K562 (cell line): Measurements from ENCODE around the gene MAGEB4. TPM values are rescaled to one million over a fixed set of nuclear protein-coding genes. Genes with fewer than 3 reads are reported as not detected.
A peak's percentile ranks its signal among the peaks of the same experiment; 100 is the strongest.

Experiments used
- CBFA2T2 ChIP-seq: fragments of 450-650 bp; conservative IDR thresholded peaks from 2 replicates; pipeline ENCODE4 v1.6.1; 2017; ENCODE audit warnings: mild to moderate bottlenecking
- ETS2 ChIP-seq: IDR thresholded peaks from 2 replicates; pipeline ENCODE4 v1.6.1; 2016; ENCODE audit warnings: borderline replicate concordance, missing genetic modification characterization, mild to moderate bottlenecking, moderate library complexity, missing compliant biosample characterization; ENCODE audit not compliant: poor library complexity, severe bottlenecking
- FOXK2 ChIP-seq, 2 experiments: fragments of 450-650 bp; IDR thresholded peaks in 1 of 2; conservative IDR thresholded peaks in 1 of 2; 2 replicates each; pipeline ENCODE4 v1.6.1; 2016; ENCODE audit warnings: low read depth in 2 of 2, mild to moderate bottlenecking in 1 of 2
- HDAC8 ChIP-seq: fragments of 450-650 bp; IDR thresholded peaks from 2 replicates; pipeline ENCODE4 v1.6.1; 2016; ENCODE audit warnings: mild to moderate bottlenecking, missing genetic modification characterization, moderate library complexity, missing compliant biosample characterization
- LEF1 ChIP-seq: fragments of 450-650 bp; IDR thresholded peaks from 2 replicates; pipeline ENCODE4 v1.6.1; 2016; ENCODE audit warnings: mild to moderate bottlenecking
- NFIX ChIP-seq: fragments of 250-450 bp; sonication (Bioruptor Pico); IDR thresholded peaks from 2 replicates; pipeline ENCODE4 v1.4.0; 2020; ENCODE audit warnings: low read depth, mild to moderate bottlenecking, moderate library complexity
- PPARD ChIP-seq: fragments of 250-450 bp; sonication (Bioruptor Pico); IDR thresholded peaks from 2 replicates; pipeline ENCODE4 v1.8.0; 2022; ENCODE audit warnings: inconsistent platforms, mild to moderate bottlenecking, moderate library complexity
- RBM17 ChIP-seq: fragments of 200-400 bp; formaldehyde crosslinking; IDR thresholded peaks from 2 replicates; pipeline ENCODE4 v1.6.1; 2017; ENCODE audit warnings: low read depth, mild to moderate bottlenecking, low read length, borderline replicate concordance
- YY1 ChIP-seq, 3 experiments: IDR thresholded peaks; 2 replicates each; pipeline ENCODE4 v1.6.1; 2011; ENCODE audit warnings: low read length in 2 of 3, mild to moderate bottlenecking in 2 of 3, moderate library complexity in 2 of 3, borderline replicate concordance in 1 of 3, control low read depth in 1 of 3, low read depth in 1 of 3; ENCODE audit not compliant: insufficient read depth in 3 of 3, insufficient replicate concordance in 2 of 3, control insufficient read depth in 1 of 3, insufficient read length in 1 of 3; ENCODE audit errors: extremely low read depth in 1 of 3
- ZNF23 ChIP-seq: fragments of 250-450 bp; sonication (Bioruptor Pico); IDR thresholded peaks from 2 replicates; pipeline ENCODE4 v1.4.0; 2020; ENCODE audit warnings: mild to moderate bottlenecking
- ZNF76 ChIP-seq: fragments of 250-450 bp; sonication (Bioruptor Pico); IDR thresholded peaks from 2 replicates; pipeline ENCODE4 v1.4.0; 2020; ENCODE audit warnings: mild to moderate bottlenecking, moderate library complexity, borderline replicate concordance
- polyA plus RNA-seq, 8 experiments: library from polyadenylated mRNA; depleted of rRNA in 4 of 8; stranded (reverse) in 5 of 8; unstranded in 3 of 8; fragments of >200 nt; fragmentation: Nextera tagmentation in 2 of 8; fragmentation: Illumina TruSeq in 1 of 8; extraction: Ambion mirVana in 2 of 8; extraction: Trizol in 1 of 8; gene quantifications; 2 replicates each; pipeline versions ENCODE4 v1.2.1 to v1.2.3, GENCODE V29; 2011 to 2014; ENCODE audit warnings: inconsistent platforms in 1 of 8, missing spikeins in 1 of 8
- total RNA-seq, 7 experiments: library from RNA; depleted of rRNA in 6 of 7; stranded (reverse); fragments of >200 nt in 6 of 7; fragmentation: Illumina TruSeq in 2 of 7; extraction: Trizol in 2 of 7; gene quantifications; 2 replicates each; pipeline versions ENCODE4 v1.2.1 to v1.2.3, GENCODE V29; 2011 to 2021; ENCODE audit warnings: low replicate concordance in 1 of 7
- TF ChIP-seq, protein P1 (sequence below): fragments of 450-650 bp; IDR thresholded peaks from 2 replicates; pipeline ENCODE4 v1.6.1; 2017; ENCODE audit warnings: antibody characterized with exemption, mild to moderate bottlenecking
- TF ChIP-seq, protein P2 (sequence below): fragments of 450-650 bp; formaldehyde crosslinking; IDR thresholded peaks from 2 replicates; pipeline ENCODE4 v1.4.0; 2022; ENCODE audit warnings: missing genetic modification characterization
- TF ChIP-seq, protein P3 (sequence below), 3 experiments: fragments of 200-800 bp in 1 of 3; sonication (Bioruptor generic) in 1 of 3; sonication (generic) in 1 of 3; formaldehyde crosslinking in 1 of 3; IDR thresholded peaks; 2 replicates each; pipeline versions ENCODE4 v1.6.1 to v1.8.0; 2016 to 2022; ENCODE audit warnings: mild to moderate bottlenecking in 2 of 3, missing compliant biosample characterization in 2 of 3, missing genetic modification characterization in 2 of 3, missing genetic modification reagents in 1 of 3
- TF ChIP-seq, protein P4 (sequence below): sonication (generic); formaldehyde crosslinking; IDR thresholded peaks from 2 replicates; pipeline ENCODE4 v1.8.1; 2023; ENCODE audit warnings: mild to moderate bottlenecking, missing genetic modification reagents

MAGEB4 gene
- total and polyA plus RNA-seq, 9 of the 15 experiments (the other 6 are each of a cell fraction or from before 2014, with no cell fraction given), result 0.04 to 0.09 (median 0.06) TPM; not detected in 6

DNA sequence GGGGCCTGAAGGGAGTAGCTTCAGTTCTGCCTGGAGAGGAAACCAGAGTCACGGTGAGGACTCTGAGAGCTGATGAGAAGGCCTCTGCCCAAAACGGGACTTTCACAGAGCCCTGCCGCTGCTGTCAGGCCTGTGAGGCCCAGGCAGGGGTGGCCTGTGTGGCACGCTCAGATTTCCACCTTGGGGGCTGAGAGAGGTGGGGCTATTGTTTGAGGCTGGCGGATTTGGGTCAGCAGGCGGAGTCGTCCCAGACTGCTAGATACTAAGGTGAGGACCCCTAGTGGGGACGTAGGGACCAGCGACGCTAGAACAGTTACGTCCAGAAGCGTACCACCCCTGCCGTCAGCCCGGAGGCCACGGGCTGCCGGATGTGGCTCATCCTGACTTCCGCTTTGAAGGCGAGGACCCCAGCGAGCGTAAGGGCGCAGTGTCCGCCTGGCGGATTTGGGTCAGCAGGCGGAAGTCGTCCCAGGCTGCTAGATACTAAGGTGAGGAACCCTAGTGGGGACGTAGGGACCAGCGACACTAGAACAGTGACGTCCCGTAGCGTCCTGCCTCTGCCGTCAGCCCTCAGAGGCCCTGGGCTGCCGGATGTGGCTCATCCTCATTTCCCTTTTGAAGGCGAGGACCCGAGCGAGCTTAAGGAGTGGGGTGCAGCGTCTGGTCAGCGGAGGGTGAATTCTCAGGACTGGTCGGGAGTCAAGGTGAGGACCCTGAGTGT is 5.1 kb downstream of the MAGEB4 start, which contains the start of gene MAGEB1 (continued):
- TF ChIP-seq, protein P1, sequence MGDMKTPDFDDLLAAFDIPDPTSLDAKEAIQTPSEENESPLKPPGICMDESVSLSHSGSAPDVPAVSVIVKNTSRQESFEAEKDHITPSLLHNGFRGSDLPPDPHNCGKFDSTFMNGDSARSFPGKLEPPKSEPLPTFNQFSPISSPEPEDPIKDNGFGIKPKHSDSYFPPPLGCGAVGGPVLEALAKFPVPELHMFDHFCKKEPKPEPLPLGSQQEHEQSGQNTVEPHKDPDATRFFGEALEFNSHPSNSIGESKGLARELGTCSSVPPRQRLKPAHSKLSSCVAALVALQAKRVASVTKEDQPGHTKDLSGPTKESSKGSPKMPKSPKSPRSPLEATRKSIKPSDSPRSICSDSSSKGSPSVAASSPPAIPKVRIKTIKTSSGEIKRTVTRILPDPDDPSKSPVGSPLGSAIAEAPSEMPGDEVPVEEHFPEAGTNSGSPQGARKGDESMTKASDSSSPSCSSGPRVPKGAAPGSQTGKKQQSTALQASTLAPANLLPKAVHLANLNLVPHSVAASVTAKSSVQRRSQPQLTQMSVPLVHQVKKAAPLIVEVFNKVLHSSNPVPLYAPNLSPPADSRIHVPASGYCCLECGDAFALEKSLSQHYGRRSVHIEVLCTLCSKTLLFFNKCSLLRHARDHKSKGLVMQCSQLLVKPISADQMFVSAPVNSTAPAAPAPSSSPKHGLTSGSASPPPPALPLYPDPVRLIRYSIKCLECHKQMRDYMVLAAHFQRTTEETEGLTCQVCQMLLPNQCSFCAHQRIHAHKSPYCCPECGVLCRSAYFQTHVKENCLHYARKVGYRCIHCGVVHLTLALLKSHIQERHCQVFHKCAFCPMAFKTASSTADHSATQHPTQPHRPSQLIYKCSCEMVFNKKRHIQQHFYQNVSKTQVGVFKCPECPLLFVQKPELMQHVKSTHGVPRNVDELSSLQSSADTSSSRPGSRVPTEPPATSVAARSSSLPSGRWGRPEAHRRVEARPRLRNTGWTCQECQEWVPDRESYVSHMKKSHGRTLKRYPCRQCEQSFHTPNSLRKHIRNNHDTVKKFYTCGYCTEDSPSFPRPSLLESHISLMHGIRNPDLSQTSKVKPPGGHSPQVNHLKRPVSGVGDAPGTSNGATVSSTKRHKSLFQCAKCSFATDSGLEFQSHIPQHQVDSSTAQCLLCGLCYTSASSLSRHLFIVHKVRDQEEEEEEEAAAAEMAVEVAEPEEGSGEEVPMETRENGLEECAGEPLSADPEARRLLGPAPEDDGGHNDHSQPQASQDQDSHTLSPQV, result no peak
- TF ChIP-seq, protein P2, sequence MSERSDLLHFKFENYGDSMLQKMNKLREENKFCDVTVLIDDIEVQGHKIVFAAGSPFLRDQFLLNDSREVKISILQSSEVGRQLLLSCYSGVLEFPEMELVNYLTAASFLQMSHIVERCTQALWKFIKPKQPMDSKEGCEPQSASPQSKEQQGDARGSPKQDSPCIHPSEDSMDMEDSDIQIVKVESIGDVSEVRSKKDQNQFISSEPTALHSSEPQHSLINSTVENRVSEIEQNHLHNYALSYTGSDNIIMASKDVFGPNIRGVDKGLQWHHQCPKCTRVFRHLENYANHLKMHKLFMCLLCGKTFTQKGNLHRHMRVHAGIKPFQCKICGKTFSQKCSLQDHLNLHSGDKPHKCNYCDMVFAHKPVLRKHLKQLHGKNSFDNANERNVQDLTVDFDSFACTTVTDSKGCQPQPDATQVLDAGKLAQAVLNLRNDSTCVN (CRISPR knock-in tag), result no peak
- TF ChIP-seq HDAC8 (tag) (no peak), ETS2 (tag) (no peak), YY1 (IDR thresholded peaks at IDR 0.05; ENCODE audit: borderline replicate concordance in 1 of 3, control insufficient read depth in 1 of 3, extremely low read depth in 1 of 3, insufficient read depth in 3 of 3, insufficient read length in 1 of 3, insufficient replicate concordance in 2 of 3, low read depth in 1 of 3, low read length in 2 of 3) (no peak), ZNF23 (CRISPR knock-in tag) (no peak), PPARD (CRISPR knock-in tag) (no peak), NFIX (no peak), LEF1 (no peak), CBFA2T2 (no peak), ZNF76 (CRISPR knock-in tag) (no peak), RBM17 (no peak), FOXK2 (conservative IDR thresholded peaks at IDR 0.05 in 1 of 2, IDR thresholded peaks at IDR 0.05 in 1 of 2; ENCODE audit: low read depth in 2 of 2) (0 out of 4 replicates have a peak, but pooled peaks have one; percentile 23 to 28)
- TF ChIP-seq, protein P3, sequence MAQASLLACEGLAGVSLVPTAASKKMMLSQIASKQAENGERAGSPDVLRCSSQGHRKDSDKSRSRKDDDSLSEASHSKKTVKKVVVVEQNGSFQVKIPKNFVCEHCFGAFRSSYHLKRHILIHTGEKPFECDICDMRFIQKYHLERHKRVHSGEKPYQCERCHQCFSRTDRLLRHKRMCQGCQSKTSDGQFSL (CRISPR knock-in tag; IDR thresholded peaks at IDR 0.05), result no peak
- TF ChIP-seq, protein P3 (tag; IDR thresholded peaks at IDR 0.05), result no peak
- TF ChIP-seq, protein P4, sequence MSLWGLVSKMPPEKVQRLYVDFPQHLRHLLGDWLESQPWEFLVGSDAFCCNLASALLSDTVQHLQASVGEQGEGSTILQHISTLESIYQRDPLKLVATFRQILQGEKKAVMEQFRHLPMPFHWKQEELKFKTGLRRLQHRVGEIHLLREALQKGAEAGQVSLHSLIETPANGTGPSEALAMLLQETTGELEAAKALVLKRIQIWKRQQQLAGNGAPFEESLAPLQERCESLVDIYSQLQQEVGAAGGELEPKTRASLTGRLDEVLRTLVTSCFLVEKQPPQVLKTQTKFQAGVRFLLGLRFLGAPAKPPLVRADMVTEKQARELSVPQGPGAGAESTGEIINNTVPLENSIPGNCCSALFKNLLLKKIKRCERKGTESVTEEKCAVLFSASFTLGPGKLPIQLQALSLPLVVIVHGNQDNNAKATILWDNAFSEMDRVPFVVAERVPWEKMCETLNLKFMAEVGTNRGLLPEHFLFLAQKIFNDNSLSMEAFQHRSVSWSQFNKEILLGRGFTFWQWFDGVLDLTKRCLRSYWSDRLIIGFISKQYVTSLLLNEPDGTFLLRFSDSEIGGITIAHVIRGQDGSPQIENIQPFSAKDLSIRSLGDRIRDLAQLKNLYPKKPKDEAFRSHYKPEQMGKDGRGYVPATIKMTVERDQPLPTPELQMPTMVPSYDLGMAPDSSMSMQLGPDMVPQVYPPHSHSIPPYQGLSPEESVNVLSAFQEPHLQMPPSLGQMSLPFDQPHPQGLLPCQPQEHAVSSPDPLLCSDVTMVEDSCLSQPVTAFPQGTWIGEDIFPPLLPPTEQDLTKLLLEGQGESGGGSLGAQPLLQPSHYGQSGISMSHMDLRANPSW, result no peak
